GM23338 (cell line): ENCODE results near the gene SIRPB1. TPM values are rescaled to one million over a fixed set of nuclear protein-coding genes. Genes with fewer than 3 reads are reported as not detected.
"Not testable (repeated sequence)": the region's sequence is repeated elsewhere in the genome, so short reads cannot be mapped to it uniquely, and the experiment has no call there.

ENCODE experiments used
- ATAC-seq: fragments of 200-7000 bp; cut with Tn5 transposase; 3 replicates; pipeline ENCODE4 v1.9.1; 2020
- DNase-seq: peaks from one replicate; pipeline ENCODE4 v3.0.0-alpha.2; 2015; ENCODE audit warnings: low spot score
- H2AFZ ChIP-seq: fragments of 200-600 bp; sonication (generic); 2 replicates; pipeline ENCODE4 v1.8.0; 2016; ENCODE audit warnings: antibody characterized with exemption, mild to moderate bottlenecking, moderate library complexity
- H3F3A ChIP-seq: fragments of 200-600 bp; sonication (generic); replicated peaks from 2 replicates; pipeline ENCODE4 v1.8.0; 2017; ENCODE audit warnings: antibody characterized with exemption, mixed run types, low read depth
- H3K27ac ChIP-seq: fragments of 200-600 bp; sonication (generic); 2 replicates; pipeline ENCODE4 v1.6.1; 2016; ENCODE audit warnings: low read depth
- H3K27me3 ChIP-seq: fragments of 200-600 bp; sonication (generic); 2 replicates; pipeline ENCODE4 v1.8.0; 2016; ENCODE audit warnings: mild to moderate bottlenecking, mixed run types, moderate library complexity; ENCODE audit not compliant: insufficient read depth
- H3K36me3 ChIP-seq: fragments of 200-600 bp; sonication (generic); 2 replicates; pipeline ENCODE4 v1.8.0; 2016; ENCODE audit warnings: mild to moderate bottlenecking; ENCODE audit not compliant: insufficient read depth
- H3K4me1 ChIP-seq: fragments of 200-600 bp; sonication (generic); 2 replicates; pipeline ENCODE4 v1.8.0; 2016; ENCODE audit warnings: mild to moderate bottlenecking, moderate library complexity; ENCODE audit not compliant: insufficient read depth
- H3K4me2 ChIP-seq: fragments of 200-600 bp; sonication (generic); 2 replicates; pipeline ENCODE4 v1.7.1; 2017; ENCODE audit warnings: mixed run types
- H3K4me3 ChIP-seq: fragments of 200-600 bp; sonication (generic); 2 replicates; pipeline ENCODE4 v1.6.1; 2016; ENCODE audit warnings: mixed run types
- H3K79me2 ChIP-seq: fragments of 200-600 bp; sonication (generic); replicated peaks from 2 replicates; pipeline ENCODE4 v1.8.0; 2017; ENCODE audit warnings: mild to moderate bottlenecking; ENCODE audit not compliant: insufficient read depth
- H3K9me2 ChIP-seq: fragments of 200-600 bp; sonication (generic); 2 replicates; pipeline ENCODE4 v1.8.0; 2017; ENCODE audit not compliant: insufficient read depth
- H4K20me1 ChIP-seq: fragments of 200-600 bp; sonication (generic); replicated peaks from 2 replicates; pipeline ENCODE4 v1.8.0; 2017; ENCODE audit warnings: mild to moderate bottlenecking; ENCODE audit not compliant: insufficient read depth
- H3K27ac Mint-ChIP-seq: 2 replicates; pipeline ENCODE4 v1.8.0; 2020; ENCODE audit warnings: inconsistent platforms, mild to moderate bottlenecking, moderate library complexity, mixed read lengths
- H3K27me3 Mint-ChIP-seq: 3 replicates; pipeline ENCODE4 v1.8.0; 2022; ENCODE audit warnings: low read depth, mild to moderate bottlenecking, moderate library complexity, mixed read lengths, inconsistent platforms; ENCODE audit not compliant: insufficient read depth, poor library complexity
- H3K36me3 Mint-ChIP-seq: 3 replicates; pipeline ENCODE4 v1.8.0; 2021; ENCODE audit warnings: low read depth, mild to moderate bottlenecking, inconsistent platforms, moderate library complexity, mixed read lengths
- H3K4me1 Mint-ChIP-seq: 3 replicates; pipeline ENCODE4 v1.8.0; 2020; ENCODE audit warnings: mild to moderate bottlenecking, inconsistent platforms, mixed read lengths
- H3K4me3 Mint-ChIP-seq: 3 replicates; pipeline ENCODE4 v1.8.0; 2021; ENCODE audit warnings: moderate library complexity, mild to moderate bottlenecking, inconsistent platforms, mixed read lengths
- H3K9me3 Mint-ChIP-seq: 3 replicates; pipeline ENCODE4 v1.8.0; 2020; ENCODE audit warnings: moderate library complexity, mild to moderate bottlenecking, inconsistent platforms, mixed read lengths
- CREB1 ChIP-seq: fragments of 250-450 bp; sonication (Bioruptor Pico); IDR thresholded peaks from 2 replicates; pipeline ENCODE4 v1.5.0; 2020; ENCODE audit warnings: low read depth, mild to moderate bottlenecking, moderate library complexity
- CTCF ChIP-seq, 2 experiments: fragments of 200-600 bp in 1 of 2; sonication (generic) in 1 of 2; conservative IDR thresholded peaks; 2 replicates each; pipeline versions ENCODE4 v1.5.1 to v1.6.1; 2016 to 2017; ENCODE audit warnings: antibody characterized with exemption in 2 of 2, low read depth in 2 of 2, mild to moderate bottlenecking in 2 of 2, moderate library complexity in 1 of 2
- EZH2 ChIP-seq: fragments of 200-600 bp; sonication (generic); IDR thresholded peaks from one replicate; pipeline ENCODE4 v1.8.0; 2017; ENCODE audit warnings: antibody characterized with exemption, mild to moderate bottlenecking, low read depth; ENCODE audit not compliant: unreplicated experiment
- EZH2phosphoT487 ChIP-seq: fragments of 200-600 bp; sonication (generic); IDR thresholded peaks from one replicate; pipeline ENCODE4 v1.8.1; 2018; ENCODE audit warnings: antibody characterized with exemption; ENCODE audit not compliant: unreplicated experiment
- JUNB ChIP-seq: IDR thresholded peaks from one replicate; pipeline ENCODE4 v1.6.1; 2016; ENCODE audit warnings: antibody characterized with exemption; ENCODE audit not compliant: unreplicated experiment
- NANOG ChIP-seq: IDR thresholded peaks from 2 replicates; pipeline ENCODE4 v1.6.1; 2016; ENCODE audit warnings: antibody characterized with exemption, borderline replicate concordance
- POLR2AphosphoS5 ChIP-seq: IDR thresholded peaks from 2 replicates; pipeline ENCODE4 v1.6.1; 2016; ENCODE audit warnings: antibody characterized with exemption, low read depth
- STAT1 ChIP-seq: IDR thresholded peaks from one replicate; pipeline ENCODE4 v1.6.1; 2016; ENCODE audit warnings: antibody characterized with exemption; ENCODE audit not compliant: unreplicated experiment
- ZNF114 ChIP-seq: fragments of 250-450 bp; sonication (Bioruptor Pico); IDR thresholded peaks from 2 replicates; pipeline ENCODE4 v1.5.0; 2020; ENCODE audit warnings: mild to moderate bottlenecking, moderate library complexity
- ZNF331 ChIP-seq: fragments of 250-450 bp; sonication (Bioruptor Pico); IDR thresholded peaks from 2 replicates; pipeline ENCODE4 v1.5.0; 2020; ENCODE audit warnings: low read depth, mild to moderate bottlenecking, moderate library complexity
- polyA plus RNA-seq: library from polyadenylated mRNA; unstranded; fragments of >200 nt; fragmentation: Nextera tagmentation; extraction: Ambion mirVana; gene quantifications from 2 replicates; pipeline ENCODE4 v1.2.1, GENCODE V29; 2016
- total RNA-seq: library from RNA; depleted of rRNA; stranded (reverse); fragments of >200 nt; shearing (Covaris generic); gene quantifications from 2 replicates; pipeline ENCODE4 v1.2.3, GENCODE V29; 2014
- TF ChIP-seq, protein P1 (sequence below): fragments of 250-450 bp; sonication (Bioruptor Pico); IDR thresholded peaks from 2 replicates; pipeline ENCODE4 v1.5.0; 2020; ENCODE audit warnings: mild to moderate bottlenecking, moderate library complexity

Gene SIRPB1
- total and polyA plus RNA-seq, 2 experiments from 2014 or later: not detected

DNA sequence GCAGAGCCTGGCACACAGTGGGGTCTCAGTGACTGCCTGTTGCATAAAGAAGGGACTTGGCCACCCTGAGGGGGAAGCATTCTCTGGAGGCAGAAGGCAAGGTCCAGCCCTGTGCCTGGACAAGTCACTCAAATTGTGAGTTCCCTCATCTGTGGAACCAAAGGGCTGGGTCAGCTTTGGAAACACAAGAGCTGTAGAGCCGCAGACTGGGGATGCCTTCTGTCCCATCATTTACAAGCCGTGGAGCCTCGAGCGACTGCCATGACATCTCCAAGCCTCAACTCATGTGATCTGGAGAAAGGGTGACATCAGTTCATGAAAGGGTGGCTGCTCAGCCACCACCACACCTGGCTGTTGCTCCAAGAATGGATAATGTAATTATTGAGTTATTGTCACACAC is 41.9 kb downstream of the SIRPB1 start:
- no peak overlapping the region for H3K4me3 ChIP-seq
- H3K4me1 Mint-ChIP-seq: no peaks in the 10 kb centered on the region
- no peaks in the 10 kb centered on the region for H3K36me3 ChIP-seq
- H3K9me3 Mint-ChIP-seq: no peaks in the 10 kb centered on the region
- ATAC-seq (no peak), DNase-seq (no peak)
- no peak overlapping the region for H3K27ac ChIP-seq
- no peaks in the 10 kb centered on the region for H3F3A ChIP-seq
- H3K4me1 ChIP-seq: no peaks in the 10 kb centered on the region
- peaks cover 1% of the 10 kb centered on the region for H3K27me3 Mint-ChIP-seq
- H3K4me3 Mint-ChIP-seq: no peak overlapping the region
- TF ChIP-seq STAT1 (no peak), CREB1 (CRISPR knock-in tag) (no peak), EZH2 (no peak), EZH2phosphoT487 (no peak), NANOG (no peak), ZNF331 (CRISPR knock-in tag) (no peak), CTCF (conservative IDR thresholded peaks at IDR 0.05; ENCODE audit: low read depth in 2 of 2) (no peak), POLR2AphosphoS5 (no peak), ZNF114 (CRISPR knock-in tag) (no peak), JUNB (no peak)
- TF ChIP-seq, protein P1, sequence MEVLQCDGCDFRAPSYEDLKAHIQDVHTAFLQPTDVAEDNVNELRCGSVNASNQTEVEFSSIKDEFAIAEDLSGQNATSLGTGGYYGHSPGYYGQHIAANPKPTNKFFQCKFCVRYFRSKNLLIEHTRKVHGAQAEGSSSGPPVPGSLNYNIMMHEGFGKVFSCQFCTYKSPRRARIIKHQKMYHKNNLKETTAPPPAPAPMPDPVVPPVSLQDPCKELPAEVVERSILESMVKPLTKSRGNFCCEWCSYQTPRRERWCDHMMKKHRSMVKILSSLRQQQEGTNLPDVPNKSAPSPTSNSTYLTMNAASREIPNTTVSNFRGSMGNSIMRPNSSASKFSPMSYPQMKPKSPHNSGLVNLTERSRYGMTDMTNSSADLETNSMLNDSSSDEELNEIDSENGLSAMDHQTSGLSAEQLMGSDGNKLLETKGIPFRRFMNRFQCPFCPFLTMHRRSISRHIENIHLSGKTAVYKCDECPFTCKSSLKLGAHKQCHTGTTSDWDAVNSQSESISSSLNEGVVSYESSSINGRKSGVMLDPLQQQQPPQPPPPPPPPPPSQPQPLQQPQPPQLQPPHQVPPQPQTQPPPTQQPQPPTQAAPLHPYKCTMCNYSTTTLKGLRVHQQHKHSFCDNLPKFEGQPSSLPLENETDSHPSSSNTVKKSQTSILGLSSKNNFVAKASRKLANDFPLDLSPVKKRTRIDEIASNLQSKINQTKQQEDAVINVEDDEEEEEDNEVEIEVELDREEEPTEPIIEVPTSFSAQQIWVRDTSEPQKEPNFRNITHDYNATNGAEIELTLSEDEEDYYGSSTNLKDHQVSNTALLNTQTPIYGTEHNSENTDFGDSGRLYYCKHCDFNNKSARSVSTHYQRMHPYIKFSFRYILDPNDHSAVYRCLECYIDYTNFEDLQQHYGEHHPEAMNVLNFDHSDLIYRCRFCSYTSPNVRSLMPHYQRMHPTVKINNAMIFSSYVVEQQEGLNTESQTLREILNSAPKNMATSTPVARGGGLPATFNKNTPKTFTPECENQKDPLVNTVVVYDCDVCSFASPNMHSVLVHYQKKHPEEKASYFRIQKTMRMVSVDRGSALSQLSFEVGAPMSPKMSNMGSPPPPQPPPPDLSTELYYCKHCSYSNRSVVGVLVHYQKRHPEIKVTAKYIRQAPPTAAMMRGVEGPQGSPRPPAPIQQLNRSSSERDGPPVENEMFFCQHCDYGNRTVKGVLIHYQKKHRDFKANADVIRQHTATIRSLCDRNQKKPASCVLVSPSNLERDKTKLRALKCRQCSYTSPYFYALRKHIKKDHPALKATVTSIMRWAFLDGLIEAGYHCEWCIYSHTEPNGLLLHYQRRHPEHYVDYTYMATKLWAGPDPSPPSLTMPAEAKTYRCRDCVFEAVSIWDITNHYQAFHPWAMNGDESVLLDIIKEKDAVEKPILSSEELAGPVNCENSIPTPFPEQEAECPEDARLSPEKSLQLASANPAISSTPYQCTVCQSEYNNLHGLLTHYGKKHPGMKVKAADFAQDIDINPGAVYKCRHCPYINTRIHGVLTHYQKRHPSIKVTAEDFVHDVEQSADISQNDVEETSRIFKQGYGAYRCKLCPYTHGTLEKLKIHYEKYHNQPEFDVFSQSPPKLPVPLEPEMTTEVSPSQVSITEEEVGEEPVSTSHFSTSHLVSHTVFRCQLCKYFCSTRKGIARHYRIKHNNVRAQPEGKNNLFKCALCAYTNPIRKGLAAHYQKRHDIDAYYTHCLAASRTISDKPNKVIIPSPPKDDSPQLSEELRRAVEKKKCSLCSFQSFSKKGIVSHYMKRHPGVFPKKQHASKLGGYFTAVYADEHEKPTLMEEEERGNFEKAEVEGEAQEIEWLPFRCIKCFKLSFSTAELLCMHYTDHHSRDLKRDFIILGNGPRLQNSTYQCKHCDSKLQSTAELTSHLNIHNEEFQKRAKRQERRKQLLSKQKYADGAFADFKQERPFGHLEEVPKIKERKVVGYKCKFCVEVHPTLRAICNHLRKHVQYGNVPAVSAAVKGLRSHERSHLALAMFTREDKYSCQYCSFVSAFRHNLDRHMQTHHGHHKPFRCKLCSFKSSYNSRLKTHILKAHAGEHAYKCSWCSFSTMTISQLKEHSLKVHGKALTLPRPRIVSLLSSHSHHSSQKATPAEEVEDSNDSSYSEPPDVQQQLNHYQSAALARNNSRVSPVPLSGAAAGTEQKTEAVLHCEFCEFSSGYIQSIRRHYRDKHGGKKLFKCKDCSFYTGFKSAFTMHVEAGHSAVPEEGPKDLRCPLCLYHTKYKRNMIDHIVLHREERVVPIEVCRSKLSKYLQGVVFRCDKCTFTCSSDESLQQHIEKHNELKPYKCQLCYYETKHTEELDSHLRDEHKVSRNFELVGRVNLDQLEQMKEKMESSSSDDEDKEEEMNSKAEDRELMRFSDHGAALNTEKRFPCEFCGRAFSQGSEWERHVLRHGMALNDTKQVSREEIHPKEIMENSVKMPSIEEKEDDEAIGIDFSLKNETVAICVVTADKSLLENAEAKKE (CRISPR knock-in tag): no peak
- no peak overlapping the region for H3K27ac Mint-ChIP-seq
- H3K36me3 Mint-ChIP-seq: no peaks in the 10 kb centered on the region
- H4K20me1 ChIP-seq: no peaks in the 10 kb centered on the region
- no peaks in the 10 kb centered on the region for H3K79me2 ChIP-seq
- no peak overlapping the region for H3K4me2 ChIP-seq
- no peak overlapping the region for H2AFZ ChIP-seq
- H3K27me3 ChIP-seq: no peaks in the 10 kb centered on the region
- no peaks in the 10 kb centered on the region for H3K9me2 ChIP-seq

- H2AFZ ChIP-seq, H3K9me2 ChIP-seq, H3K4me3 ChIP-seq, H3K4me3 Mint-ChIP-seq, H3K36me3 ChIP-seq, H3F3A ChIP-seq, H3K36me3 Mint-ChIP-seq, H3K27ac Mint-ChIP-seq, H4K20me1 ChIP-seq, H3K4me1 Mint-ChIP-seq, H3K9me3 Mint-ChIP-seq, ATAC-seq, H3K4me1 ChIP-seq, H3K4me2 ChIP-seq, H3K27me3 ChIP-seq, H3K27ac ChIP-seq, DNase-seq, H3K79me2 ChIP-seq, H3K27me3 Mint-ChIP-seq: not testable (repeated sequence)
These were observed 42.5 kb downstream of the SIRPB1 start for GRCh38 chr20:1577313-1577712.
